Amniotic stem cell (primary cell): ENCODE results near the gene TMEM178A.

Source experiments
- DNase-seq: peaks from one replicate; lab custom pipeline; 2025; lab: John Stamatoyannopoulos, UW

TMEM178A gene

GRCh38 chr2:39679805-39680204 lies 14.1 kb downstream of the TMEM178A start:
- no peak for DNase-seq

- no peak for DNase-seq
Measured at GRCh38 chr2:39682066-39682692, 16.5 kb downstream of the TMEM178A start.

- DNase-seq: no peak
Measured at GRCh38 chr2:39683022-39683699, 17.4 kb downstream of the TMEM178A start.

DNA sequence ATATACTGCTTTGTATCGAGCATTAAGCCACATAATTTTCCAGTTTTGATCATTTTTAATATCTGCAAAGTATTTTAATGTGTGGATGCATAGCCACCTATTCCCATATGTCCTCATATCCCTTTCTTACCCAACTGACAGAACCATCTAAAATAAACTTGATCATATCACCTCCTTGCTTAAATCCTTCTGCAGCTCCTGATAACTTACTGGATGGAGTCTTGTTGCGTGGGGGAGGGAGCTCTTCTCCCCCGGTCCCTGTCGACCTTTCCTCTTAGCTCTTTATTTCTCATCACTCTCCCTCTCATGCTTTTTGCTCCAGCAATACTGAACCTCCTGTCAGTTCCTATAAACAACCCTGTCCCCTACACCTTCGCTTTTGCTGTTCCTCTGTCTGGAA lies 18.7 kb downstream of the TMEM178A start:
- DNase-seq: no peak

DNA sequence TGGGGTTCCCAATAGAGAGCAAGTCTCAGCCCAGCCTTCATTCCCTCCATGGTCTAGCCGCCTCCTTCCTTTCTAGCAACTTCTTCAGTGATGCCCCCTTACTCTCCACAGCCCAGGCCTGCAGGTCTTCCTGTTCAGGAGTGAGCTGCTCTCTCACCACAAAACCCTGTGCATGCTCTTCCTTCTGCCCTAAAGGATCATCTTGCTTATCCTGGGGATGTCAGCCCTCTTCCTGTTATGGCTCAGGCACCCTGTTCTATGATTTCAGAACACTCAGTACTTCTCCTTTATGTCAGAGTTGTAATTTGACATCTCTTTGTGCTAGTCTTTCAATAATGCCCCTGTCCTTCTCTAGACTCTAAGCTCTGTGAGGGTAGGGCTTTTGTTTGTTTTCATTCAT lies 19.4 kb downstream of the TMEM178A start:
- no peak for DNase-seq

DNA sequence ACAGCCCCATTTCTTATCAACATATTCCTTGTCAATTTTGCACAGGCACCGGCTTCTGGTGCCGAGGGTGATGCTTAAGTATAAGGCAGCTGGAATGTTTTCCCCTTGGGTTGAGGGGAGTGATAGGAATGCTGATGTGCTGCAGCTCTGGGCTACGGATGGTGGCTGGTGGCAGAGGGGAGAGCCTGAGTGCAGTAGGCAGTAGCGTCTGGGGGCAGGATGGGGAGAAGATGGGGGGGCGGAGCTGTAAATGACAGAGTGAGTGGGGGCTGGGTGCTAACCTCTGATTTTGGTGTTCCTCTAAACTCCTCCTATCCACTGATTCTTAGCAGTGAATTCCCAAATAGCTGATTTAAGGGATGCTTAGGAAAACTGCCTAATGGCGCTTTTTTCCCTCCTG lies 20.7 kb downstream of the TMEM178A start:
- no peak for DNase-seq

- DNase-seq: no peak
Measured at GRCh38 chr2:39688181-39688580, 22.5 kb downstream of the TMEM178A start.

GRCh38 chr2:39689272-39689841 lies 23.6 kb downstream of the TMEM178A start:
- DNase-seq: no peak

DNA sequence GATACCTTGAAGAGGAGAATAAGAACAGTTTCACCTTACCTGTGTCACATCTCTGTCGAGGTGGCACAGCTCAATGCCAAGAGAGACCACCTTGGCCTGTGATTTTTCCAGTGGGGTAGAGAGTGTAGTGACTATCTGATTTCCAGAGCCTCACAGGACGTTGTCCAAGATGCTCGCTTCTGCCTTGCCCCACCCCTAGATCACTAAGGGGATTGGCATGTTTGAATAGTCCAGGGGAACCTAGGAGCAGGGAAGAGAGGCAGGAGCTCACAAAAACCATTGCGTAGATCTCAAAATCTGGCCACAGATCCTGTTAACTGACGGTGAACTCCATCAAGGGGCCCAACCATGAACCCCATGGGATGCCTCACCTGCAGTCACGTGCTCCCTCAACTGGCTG lies 24.2 kb downstream of the TMEM178A start:
- no peak for DNase-seq

DNA sequence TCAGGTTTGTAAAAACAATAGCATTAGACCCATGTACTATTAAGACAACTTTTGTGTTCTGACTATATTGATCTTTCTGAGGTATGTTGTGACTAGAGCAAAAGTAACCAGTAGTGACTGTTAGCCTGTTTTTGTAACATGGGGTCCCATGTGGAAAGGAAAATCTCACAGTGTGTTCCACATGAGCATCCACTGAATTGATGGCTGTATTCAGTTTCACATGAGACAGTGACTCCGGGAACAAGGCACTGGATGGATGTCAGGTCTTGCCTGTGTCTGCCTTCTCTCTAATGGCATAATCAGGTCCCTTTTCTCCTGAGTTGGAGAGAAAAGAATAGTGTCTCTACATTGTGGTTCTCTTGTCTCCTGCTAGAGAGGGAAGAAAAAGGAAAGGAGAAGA lies 27.5 kb downstream of the TMEM178A start:
- DNase-seq: no peak

DNA sequence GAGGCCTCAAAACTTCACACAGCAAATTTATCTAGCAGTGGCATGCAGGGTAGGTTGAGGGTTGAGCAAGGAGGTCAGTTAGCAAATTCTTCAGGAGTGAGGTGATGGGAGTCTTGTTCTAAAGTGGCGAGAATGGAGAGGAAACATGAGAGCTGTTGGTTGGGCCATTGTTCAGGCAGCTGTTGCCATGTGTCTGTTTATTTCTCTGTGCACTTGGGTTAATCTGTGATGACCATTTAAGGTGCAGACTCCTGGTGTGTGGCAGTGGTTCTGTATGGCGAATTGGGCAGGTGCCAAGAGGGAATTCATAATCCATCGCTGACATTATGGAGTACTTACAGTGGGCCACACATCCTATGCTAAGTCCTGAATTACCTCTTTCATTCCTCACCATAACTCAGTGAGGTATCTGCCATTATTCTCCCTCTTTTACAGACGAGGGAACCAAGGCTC lies 30.4 kb downstream of the TMEM178A start:
- no peak for DNase-seq

- no peak for DNase-seq
Measured at GRCh38 chr2:39696838-39697237, 31.1 kb downstream of the TMEM178A start.

DNA sequence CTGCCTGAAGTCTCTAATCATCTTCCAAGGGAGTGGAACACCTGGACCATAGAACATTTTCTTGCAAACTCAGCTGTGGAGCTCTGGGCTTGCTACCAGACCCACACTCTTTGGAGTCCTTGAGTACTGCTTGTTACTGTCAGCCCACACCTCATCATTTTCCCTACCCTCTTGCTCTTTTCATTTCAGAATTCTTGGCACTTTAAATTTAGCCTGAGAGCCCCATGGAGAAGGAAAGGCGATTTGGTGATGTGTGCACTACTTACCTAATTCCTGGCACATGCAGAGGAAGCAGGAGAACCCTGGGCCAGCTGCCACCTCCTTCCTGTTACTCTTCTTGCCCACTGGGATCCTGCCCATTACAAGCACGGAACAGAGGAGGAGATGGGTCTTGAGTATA lies 31.7 kb downstream of the TMEM178A start:
- DNase-seq: no peak

DNA sequence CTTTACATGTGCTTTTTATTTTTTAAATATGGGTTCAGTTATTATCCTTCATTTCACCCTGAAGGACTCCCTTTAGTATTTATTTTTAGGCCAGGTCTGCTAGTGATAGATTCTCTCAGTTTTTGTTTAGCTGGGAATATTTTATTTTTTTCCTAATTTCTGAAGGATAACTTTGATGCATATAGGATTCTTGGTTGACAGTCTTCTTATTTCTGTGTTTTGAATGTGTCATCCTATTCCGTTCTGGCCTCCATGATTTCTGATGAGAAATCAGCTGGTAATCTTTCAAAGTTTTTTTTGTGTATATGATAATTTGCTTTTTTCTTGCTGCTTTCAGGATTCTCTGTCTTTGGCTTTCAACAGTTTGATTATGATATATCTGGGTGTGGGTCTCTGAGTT lies 35.4 kb downstream of the TMEM178A start:
- no peak for DNase-seq

DNA sequence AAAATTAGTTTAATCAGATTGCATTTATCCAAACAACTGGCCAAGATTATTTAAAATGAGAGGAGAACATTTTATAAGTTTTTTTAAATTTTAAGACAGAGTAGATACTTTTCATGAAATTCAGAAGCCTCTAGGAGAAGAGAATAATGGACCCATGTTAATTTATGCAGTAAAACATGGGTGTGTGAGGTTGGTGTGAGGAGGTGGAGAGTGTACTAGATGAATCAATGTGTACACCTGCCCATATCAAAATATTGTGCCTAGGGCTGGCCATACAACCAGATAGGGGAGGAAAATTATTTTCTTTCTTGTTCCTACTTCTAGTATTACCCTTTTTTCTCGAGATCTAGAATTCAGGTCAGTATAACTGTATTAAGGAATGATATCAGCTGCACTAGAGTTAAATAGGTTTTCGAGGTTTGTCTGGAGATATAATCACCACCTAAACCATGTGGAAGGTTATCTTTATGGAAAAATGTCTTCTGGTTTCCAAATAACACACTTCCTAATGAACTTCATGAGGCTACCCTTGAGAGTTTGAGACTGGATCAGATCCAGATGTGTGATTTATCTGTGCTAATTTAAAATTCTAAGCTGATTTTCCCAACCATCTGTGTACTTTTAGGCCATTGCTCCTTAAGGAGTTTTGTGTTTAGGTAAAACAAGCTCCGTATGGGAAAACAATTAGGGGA lies 37.6 kb downstream of the TMEM178A start:
- no peak for DNase-seq

- no peak for DNase-seq
Measured at GRCh38 chr2:39704540-39704939, 38.8 kb downstream of the TMEM178A start.

DNA sequence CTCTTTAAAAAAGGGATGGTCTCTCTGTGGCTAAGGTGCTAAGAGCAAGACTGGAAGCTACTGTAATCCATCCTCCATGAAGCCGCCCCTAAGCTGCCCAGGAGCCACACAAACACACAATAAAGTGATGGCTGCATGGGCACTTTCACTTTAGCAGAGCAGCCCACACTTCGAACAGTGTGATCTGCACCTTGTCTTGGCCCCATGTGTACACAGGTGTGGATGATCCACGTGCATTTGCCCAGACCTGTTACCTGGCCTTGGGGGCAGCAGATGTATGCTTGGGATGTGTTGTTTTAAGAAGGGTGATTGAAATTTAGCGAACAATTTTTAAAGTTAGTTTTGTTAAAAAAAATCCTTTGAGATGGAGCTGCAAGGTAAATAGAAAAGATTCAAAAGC lies 39.9 kb downstream of the TMEM178A start:
- DNase-seq: no peak

GRCh38 chr2:39706312-39706711 lies 40.6 kb downstream of the TMEM178A start:
- no peak for DNase-seq

- no peak for DNase-seq
Measured at GRCh38 chr2:39706945-39707344, 41.2 kb downstream of the TMEM178A start.

DNA sequence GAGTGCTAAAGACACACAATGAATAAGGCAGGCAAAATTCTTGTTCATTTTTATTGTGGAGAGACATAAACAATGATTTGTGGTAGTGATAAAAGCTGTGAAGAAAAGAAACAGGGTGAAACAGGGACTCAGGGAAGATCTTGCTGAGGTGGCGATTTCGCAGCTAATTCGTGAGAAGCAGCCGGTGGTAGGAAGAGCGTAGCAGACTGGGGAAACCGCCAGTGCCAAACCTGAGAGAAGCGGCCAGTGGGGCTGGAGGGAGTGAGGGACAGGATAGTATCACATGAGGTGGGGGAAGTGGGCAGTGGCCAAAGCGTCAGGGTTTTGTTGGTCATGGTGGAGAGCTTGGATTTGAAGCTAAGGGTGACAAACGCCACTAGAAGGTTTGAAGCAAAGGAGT lies 42.3 kb downstream of the TMEM178A start:
- no peak for DNase-seq

DNA sequence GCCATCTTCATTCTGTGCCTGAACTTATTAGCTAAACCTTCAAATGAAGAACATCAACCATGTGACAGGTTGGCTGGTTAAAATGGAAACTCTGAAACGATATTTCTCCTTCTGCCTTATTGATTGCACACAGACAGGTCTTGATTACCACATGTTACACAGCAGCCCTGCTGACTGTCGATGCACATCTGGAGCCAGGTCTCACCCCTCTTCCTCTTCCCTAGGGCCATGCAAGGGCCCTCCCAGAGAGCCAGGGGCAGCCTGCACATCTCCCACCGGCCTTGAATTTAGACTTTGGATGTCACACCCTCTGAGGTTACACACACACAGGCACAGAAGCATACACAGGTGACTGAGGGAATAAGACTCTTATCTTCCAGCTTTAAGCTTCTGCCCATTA lies 45.1 kb downstream of the TMEM178A start:
- no peak for DNase-seq

GRCh38 chr2:39712953-39713352 lies 47.2 kb downstream of the TMEM178A start:
- DNase-seq: no peak

DNA sequence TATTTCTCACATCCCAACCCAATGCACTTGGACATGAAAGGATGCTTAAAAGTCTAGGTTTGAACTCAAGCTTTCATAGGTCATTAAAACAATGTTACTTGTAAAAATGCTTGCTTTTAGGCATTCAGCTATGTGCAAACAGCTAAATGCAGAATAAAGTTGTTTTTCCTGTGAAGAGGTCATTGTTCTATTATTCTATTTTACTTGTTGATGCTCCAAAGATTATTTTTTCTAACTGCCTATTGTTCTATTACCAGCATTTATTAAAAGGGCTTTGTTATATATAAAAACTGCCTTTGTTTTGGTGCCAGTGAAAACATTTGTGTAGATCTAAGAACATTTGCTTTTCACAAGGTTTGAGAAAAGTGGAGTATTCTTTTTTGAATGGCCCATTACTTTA lies 49.4 kb downstream of the TMEM178A start:
- DNase-seq: no peak
